CD4-positive, alpha-beta memory T cell (primary cell): ENCODE measurements around the gene DENR. TPM values are rescaled to one million over a fixed set of nuclear protein-coding genes. Genes with fewer than 3 reads are reported as not detected.
"Not testable (repeated sequence)": the region's sequence is repeated elsewhere in the genome, so short reads cannot be mapped to it uniquely, and the experiment has no call there.

Experiments
- CTCF ChIA-PET: fragments of 350-600 bp; sonication (Branson Sonifier 250); formaldehyde crosslinking; loops from one replicate; lab custom pipeline; 2021; ENCODE audit warnings: inconsistent platforms; ENCODE audit not compliant: partially characterized antibody; lab: Charles Lee
- POLR2A ChIA-PET: fragments of 350-600 bp; sonication (Branson Sonifier 250); formaldehyde crosslinking; loops from one replicate; lab custom pipeline; 2021; ENCODE audit not compliant: partially characterized antibody; lab: Charles Lee
- DNase-seq, 5 donors: peaks; one replicate each; pipeline versions ENCODE4 v3.0.0 to v3.0.0-alpha.2; 2020 to 2022; ENCODE audit warnings: mixed read lengths in 1 of 5
- H3K27ac ChIP-seq: one replicate; pipeline ENCODE4 v1.7.0; 2013; ENCODE audit warnings: low read depth, low read length
- H3K27me3 ChIP-seq: 2 replicates; pipeline ENCODE4 v1.7.0; 2013; ENCODE audit warnings: mild to moderate bottlenecking, low read length, moderate library complexity; ENCODE audit not compliant: insufficient read depth
- H3K36me3 ChIP-seq: 2 replicates; pipeline ENCODE4 v1.7.0; 2013; ENCODE audit warnings: mild to moderate bottlenecking, low read length, moderate library complexity; ENCODE audit not compliant: insufficient read depth
- H3K4me1 ChIP-seq: 2 replicates; pipeline ENCODE4 v1.7.0; 2013; ENCODE audit warnings: mild to moderate bottlenecking, low read length, moderate library complexity; ENCODE audit not compliant: insufficient read depth
- H3K4me3 ChIP-seq, 2 donors: one replicate each; pipeline ENCODE4 v1.7.0; 2013; ENCODE audit warnings: low read length in 2 of 2, mild to moderate bottlenecking in 1 of 2
- H3K9me3 ChIP-seq, 2 donors: one replicate each; pipeline ENCODE4 v1.7.0; 2013; ENCODE audit warnings: low read length in 2 of 2, control low read depth in 1 of 2; ENCODE audit not compliant: control insufficient read depth in 1 of 2
- H3K27ac Mint-ChIP-seq, 7 donors: one replicate each; pipeline ENCODE4 v1.8.0; 2020 to 2021; ENCODE audit warnings: mixed read lengths in 7 of 7, mild to moderate bottlenecking in 6 of 7, inconsistent platforms in 3 of 7, moderate library complexity in 3 of 7
- H3K27me3 Mint-ChIP-seq, 2 donors: one replicate each; pipeline ENCODE4 v1.8.0; 2020 to 2021; ENCODE audit warnings: mixed read lengths in 2 of 2
- H3K36me3 Mint-ChIP-seq, 2 donors: one replicate each; pipeline ENCODE4 v1.8.0; 2020 to 2021; ENCODE audit warnings: mixed read lengths in 2 of 2, inconsistent platforms in 1 of 2, mild to moderate bottlenecking in 1 of 2
- H3K4me1 Mint-ChIP-seq, 4 donors: one replicate each; pipeline ENCODE4 v1.8.0; 2020 to 2021; ENCODE audit warnings: mixed read lengths in 4 of 4, mild to moderate bottlenecking in 1 of 4
- H3K4me3 Mint-ChIP-seq, 8 donors: one replicate each; pipeline ENCODE4 v1.8.0; 2020 to 2021; ENCODE audit warnings: mixed read lengths in 8 of 8, mild to moderate bottlenecking in 7 of 8, moderate library complexity in 6 of 8, inconsistent platforms in 3 of 8
- H3K9me3 Mint-ChIP-seq, 8 donors: one replicate each; pipeline ENCODE4 v1.8.0; 2020 to 2021; ENCODE audit warnings: mixed read lengths in 8 of 8, mild to moderate bottlenecking in 5 of 8, inconsistent platforms in 3 of 8, moderate library complexity in 1 of 8
- intact Hi-C: fragments of 100-400 bp; cut with micrococcal nuclease; formaldehyde crosslinking; loops from one replicate; pipeline ENCODE4 v1.15.1; 2023
- polyA plus RNA-seq, 2 donors: library from polyadenylated mRNA; unstranded; fragments of 300-500 nt; fragmentation: Illumina TruSeq; gene quantifications; one replicate each; pipeline ENCODE4 v1.2.3, GENCODE V29; 2021
- total RNA-seq, 2 experiments: library from RNA; stranded (reverse); gene quantifications; one replicate each; pipeline ENCODE4 v1.2.3, GENCODE V29; 2021

DENR gene
- total and polyA plus RNA-seq, 4 experiments from 2014 or later = 47.8 to 93.4 (median 56.4) TPM

DNA sequence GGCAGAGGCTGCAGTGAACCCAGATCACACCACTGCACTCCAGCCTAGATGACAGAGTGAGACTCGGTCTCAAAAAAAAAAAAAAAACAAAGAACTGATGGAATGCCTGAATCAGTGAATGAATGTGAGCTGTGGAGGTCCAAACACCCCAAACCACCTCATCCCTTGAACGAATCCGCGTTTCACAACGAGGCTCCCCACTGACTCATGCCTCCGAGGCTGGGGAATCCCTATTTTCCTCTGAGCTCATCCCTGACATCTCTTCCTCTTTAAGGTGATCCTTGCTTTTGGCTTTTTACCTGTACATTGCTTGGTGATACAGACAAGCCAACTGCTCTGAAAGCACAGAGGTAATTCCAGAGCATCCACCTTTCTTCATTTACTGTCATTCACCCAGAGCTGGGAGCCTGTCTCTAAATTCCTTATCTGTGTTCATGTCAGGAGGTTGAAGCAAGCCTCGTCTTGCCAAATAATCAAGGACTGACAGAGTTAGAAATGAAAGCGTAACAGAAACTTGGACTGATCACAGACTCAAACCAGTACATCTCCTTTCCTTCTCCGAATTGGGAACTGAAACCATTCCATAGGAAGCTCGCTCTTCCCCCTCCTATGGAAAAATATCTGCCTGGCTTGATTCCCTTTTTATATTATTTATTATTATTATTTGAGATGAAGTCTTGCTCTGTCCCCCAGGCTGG, 39.0 kb upstream of the DENR start:
- H3K4me1 ChIP-seq, H3K4me3 ChIP-seq, H3K27ac ChIP-seq, H3K4me1 Mint-ChIP-seq, POLR2A ChIA-PET, H3K27ac Mint-ChIP-seq, H3K27me3 ChIP-seq, H3K9me3 Mint-ChIP-seq, DNase-seq, H3K36me3 Mint-ChIP-seq, H3K4me3 Mint-ChIP-seq, H3K36me3 ChIP-seq, H3K27me3 Mint-ChIP-seq, H3K9me3 ChIP-seq, intact Hi-C loops, CTCF ChIA-PET: not testable (repeated sequence)

DNA sequence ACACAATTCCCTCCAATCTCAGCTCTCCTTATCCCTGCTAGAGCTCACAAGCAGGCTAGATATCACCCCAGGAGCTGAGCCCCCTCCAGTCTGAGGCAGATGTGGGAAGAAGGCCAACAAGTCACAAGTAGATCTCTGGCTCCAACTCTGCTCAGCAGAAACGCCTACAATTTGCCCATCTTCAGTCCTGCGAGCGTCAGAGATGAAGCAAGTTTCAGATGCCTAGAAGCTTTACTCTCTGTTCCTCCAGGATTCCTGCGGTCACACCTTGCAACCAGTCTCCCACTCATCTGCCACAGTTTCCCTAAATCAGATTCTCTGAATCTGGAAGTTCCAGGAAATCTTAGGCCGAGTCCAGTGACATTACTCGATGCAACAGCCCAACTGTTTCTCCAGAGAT, 37.4 kb upstream of the DENR start:
- CTCF ChIA-PET, H3K4me1 ChIP-seq, POLR2A ChIA-PET, H3K27ac Mint-ChIP-seq, H3K9me3 Mint-ChIP-seq, H3K36me3 Mint-ChIP-seq, H3K36me3 ChIP-seq, H3K4me3 Mint-ChIP-seq, intact Hi-C loops, H3K4me3 ChIP-seq, H3K27me3 Mint-ChIP-seq, H3K9me3 ChIP-seq, H3K4me1 Mint-ChIP-seq, H3K27ac ChIP-seq, H3K27me3 ChIP-seq, DNase-seq: not testable (repeated sequence)

DNA sequence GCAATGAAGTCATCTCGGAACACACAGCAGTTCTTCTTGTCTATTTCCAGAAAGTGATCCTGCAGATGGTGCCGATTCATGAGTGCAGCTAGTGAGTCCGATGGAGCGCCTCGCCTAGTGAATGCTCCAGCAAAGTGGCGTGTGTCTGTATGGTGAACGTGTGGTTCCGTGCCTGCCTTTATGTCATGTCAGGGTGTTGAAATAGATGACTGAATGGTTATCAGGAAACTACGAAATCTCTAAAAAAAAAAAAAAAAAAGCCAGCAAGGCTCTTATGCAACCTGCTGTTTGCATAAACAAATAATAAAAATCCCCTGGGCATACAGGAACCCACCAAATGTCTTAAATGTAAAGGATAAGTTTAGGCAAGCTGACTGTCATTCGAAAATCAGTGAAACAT, 36.0 kb upstream of the DENR start, which contains the start of gene HCAR3:
TSS of gene HCAR3 (minus strand) at position 154 of the 400 bp plus-strand sequence. CDS start at position 80, 74 bp downstream.
- H3K9me3 Mint-ChIP-seq, H3K4me3 ChIP-seq, H3K36me3 Mint-ChIP-seq, H3K27me3 Mint-ChIP-seq, H3K27ac Mint-ChIP-seq, DNase-seq, H3K27ac ChIP-seq, H3K9me3 ChIP-seq, H3K4me1 ChIP-seq, POLR2A ChIA-PET, H3K27me3 ChIP-seq, CTCF ChIA-PET, intact Hi-C loops, H3K36me3 ChIP-seq, H3K4me1 Mint-ChIP-seq, H3K4me3 Mint-ChIP-seq: not testable (repeated sequence)

DNA sequence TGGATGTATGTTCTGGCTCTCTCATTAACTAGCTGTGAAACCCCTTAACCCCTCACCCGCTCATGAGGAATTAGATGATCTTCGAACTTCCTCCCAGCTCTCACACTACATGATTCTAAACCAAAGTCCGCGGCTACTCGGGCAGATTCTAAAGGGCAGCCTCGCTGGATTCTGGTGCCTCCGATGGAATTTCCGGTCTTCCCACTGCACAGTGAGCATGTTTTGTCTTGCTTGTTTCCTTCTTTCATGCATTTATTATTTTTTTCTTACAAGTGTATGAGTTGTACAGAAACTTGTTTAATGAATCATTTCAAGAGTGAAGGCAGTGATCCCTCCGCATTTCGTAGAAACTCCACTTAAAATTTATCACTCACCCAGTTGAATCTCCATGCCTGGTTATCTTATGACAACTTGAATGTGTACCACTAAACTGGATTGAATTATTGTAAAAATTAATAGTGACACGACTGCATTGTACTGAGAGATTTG, 31.5 kb upstream of the DENR start:
- ChIA-PET POLR2A (no interaction called here), CTCF (no interaction called here)
- Histone ChIP-seq H3K27ac (no peak overlapping the region), H3K4me3 (no peak overlapping the region), H3K4me1 (peaks cover 8% of the 10 kb centered on the region), H3K9me3 (no peaks in the 10 kb centered on the region), H3K36me3 (no peaks in the 10 kb centered on the region), H3K27me3 (no peaks in the 10 kb centered on the region)
- H3K4me1 Mint-ChIP-seq = peaks cover 4 to 11% (median 5%) of the 10 kb centered on the region in 4 donors
- peak overlapping the region in 1 of 7 donors; percentile 72 for H3K27ac Mint-ChIP-seq
- no peak overlapping the region for H3K4me3 Mint-ChIP-seq
- H3K27me3 Mint-ChIP-seq = peaks cover 6% of the 10 kb centered on the region in 2 donors
- intact Hi-C loops = no loop called here
- no peaks in the 10 kb centered on the region for H3K9me3 Mint-ChIP-seq
- H3K36me3 Mint-ChIP-seq = no peaks in the 10 kb centered on the region
- no peak for DNase-seq

DNA sequence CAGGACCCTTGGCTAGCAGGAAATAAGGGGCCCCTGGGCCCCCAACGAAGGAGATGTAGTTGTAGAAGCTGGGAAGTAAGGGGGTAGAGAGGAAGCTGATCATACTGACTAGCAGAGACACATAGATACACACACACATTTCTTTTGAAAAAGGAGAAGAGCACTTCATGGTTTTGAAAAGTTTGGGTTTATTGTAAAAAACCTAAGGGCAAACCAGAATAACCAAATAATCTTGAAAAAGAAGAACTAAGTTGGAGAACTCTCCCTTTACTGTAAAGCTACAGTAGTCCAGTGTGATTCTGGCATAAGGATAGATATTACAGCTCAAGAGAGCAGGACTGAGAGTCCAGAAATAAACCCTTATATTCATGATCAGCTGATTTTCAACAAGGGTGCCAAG, 30.2 kb upstream of the DENR start:
- Histone ChIP-seq H3K27ac (no peak overlapping the region), H3K4me3 (no peak overlapping the region), H3K27me3 (no peaks in the 10 kb centered on the region), H3K9me3 (no peaks in the 10 kb centered on the region), H3K4me1 (peaks cover 11% of the 10 kb centered on the region), H3K36me3 (no peaks in the 10 kb centered on the region)
- ChIA-PET CTCF (no interaction called here), POLR2A (interaction anchor here (0.5 kb wide), 1 partner anchor 773 kb away, joined by 3 read pairs; no protein-coding TSS in a partner anchor)
- H3K4me1 Mint-ChIP-seq = peaks cover 7 to 16% (median 9%) of the 10 kb centered on the region in 4 donors
- peaks cover 6% of the 10 kb centered on the region in 2 donors for H3K27me3 Mint-ChIP-seq
- intact Hi-C loops = no loop called here
- H3K9me3 Mint-ChIP-seq = no peaks in the 10 kb centered on the region
- no peak for DNase-seq
- no peak overlapping the region for H3K4me3 Mint-ChIP-seq
- H3K27ac Mint-ChIP-seq = no peak overlapping the region
- H3K36me3 Mint-ChIP-seq = no peaks in the 10 kb centered on the region

DNA sequence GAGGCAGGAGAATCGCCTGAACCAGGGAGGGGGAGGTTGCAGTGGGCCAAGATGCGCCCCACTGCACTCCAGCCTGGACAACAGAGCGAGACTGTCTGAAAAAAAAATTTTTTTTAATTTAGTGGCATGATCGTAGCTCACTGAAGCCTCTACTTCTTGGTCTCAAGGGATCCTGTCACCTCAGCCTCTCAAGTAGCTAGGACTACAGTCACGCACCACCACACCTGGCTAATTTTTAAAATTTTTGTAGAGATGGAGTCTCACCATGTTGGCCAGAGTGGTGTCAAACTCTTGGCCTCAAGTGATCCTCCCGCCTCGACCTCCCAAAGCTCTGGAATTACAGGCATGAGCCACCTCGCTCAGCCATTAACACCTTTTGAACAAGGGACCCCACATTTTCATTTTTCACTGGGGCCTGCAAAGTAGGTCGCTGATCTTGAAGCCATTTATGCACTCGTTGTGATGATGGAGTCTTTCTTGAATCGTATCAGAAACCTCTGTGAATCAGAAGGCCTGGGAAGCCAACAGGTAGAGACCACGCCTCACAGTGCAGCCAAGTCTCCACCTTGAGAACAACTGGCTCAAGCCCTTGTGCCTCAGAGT, 27.9 kb upstream of the DENR start:
- peaks cover 12% of the 10 kb centered on the region for H3K4me1 ChIP-seq
- H3K9me3 ChIP-seq = no peaks in the 10 kb centered on the region
- no peaks in the 10 kb centered on the region for H3K36me3 ChIP-seq
- H3K27me3 ChIP-seq = no peaks in the 10 kb centered on the region
- intact Hi-C loops = no loop called here
- H3K27ac ChIP-seq = no peak overlapping the region
- H3K27me3 Mint-ChIP-seq = peaks cover 4 to 6% of the 10 kb centered on the region in 2 donors
- no peak overlapping the region for H3K4me3 Mint-ChIP-seq
- DNase-seq = no peak
- H3K4me1 Mint-ChIP-seq = peaks cover 8 to 16% (median 11%) of the 10 kb centered on the region in 4 donors
- no peak overlapping the region for H3K27ac Mint-ChIP-seq
- H3K36me3 Mint-ChIP-seq = no peaks in the 10 kb centered on the region
- H3K9me3 Mint-ChIP-seq = no peaks in the 10 kb centered on the region
- H3K4me3 ChIP-seq = no peak overlapping the region
- POLR2A ChIA-PET = no interaction called here
- CTCF ChIA-PET = no interaction called here

DNA sequence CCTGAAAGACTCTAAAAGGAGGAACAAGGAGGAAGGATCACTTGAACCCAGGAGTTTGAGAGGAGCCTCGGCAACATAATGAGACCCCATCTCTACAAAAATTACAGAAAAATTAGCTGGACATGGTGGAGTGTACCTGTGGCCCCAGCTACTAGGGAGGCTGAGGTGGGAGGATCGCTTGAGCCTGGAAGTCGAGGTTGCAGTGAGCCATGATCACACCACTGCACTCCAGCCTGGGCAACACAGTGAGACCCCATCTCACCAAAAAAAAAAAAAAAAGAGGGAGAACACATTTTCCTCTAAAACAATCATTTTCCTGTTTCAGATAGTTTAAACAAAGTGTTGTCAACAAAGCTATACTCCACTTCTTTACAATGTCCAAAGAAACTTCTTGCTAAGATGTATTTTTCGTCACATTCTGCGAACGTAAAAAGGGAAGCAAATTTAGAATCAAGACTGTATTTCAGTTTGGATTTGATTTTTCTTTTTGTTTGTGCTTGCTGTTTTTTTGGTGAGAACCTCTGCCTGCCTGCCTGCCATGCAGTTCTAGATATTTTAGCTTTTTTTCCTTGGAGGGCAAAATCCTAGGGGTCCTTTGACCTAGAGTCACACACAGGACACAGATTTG, 27.1 kb upstream of the DENR start:
- ChIA-PET CTCF (no interaction called here), POLR2A (no interaction called here)
- Mint-ChIP-seq H3K4me3 (peak overlapping the region in 3 of 8 donors; percentile 6 to 24 (median 7)), H3K36me3 (no peaks in the 10 kb centered on the region), H3K27ac (peak overlapping the region in 3 of 7 donors; percentile 30 to 70 (median 36)), H3K27me3 (peaks cover 3% of the 10 kb centered on the region in 2 donors), H3K4me1 (peaks cover 8 to 24% (median 18%) of the 10 kb centered on the region in 4 donors), H3K9me3 (no peaks in the 10 kb centered on the region)
- H3K36me3 ChIP-seq = no peaks in the 10 kb centered on the region
- no peaks in the 10 kb centered on the region for H3K9me3 ChIP-seq
- intact Hi-C loops = no loop called here
- peaks cover 20% of the 10 kb centered on the region for H3K4me1 ChIP-seq
- no peak overlapping the region for H3K27ac ChIP-seq
- DNase-seq = no peak
- no peaks in the 10 kb centered on the region for H3K27me3 ChIP-seq
- no peak overlapping the region for H3K4me3 ChIP-seq
